WTC11 (cell line): ENCODE data around the gene MRPS11. TPM values are rescaled to one million over a fixed set of nuclear protein-coding genes. Genes with fewer than 3 reads are reported as not detected.

Experiments
- total RNA-seq: library from RNA; stranded (reverse); gene quantifications from 3 replicates; pipeline ENCODE4 v1.2.3, GENCODE V29; 2021
- TF ChIP-seq, protein P1 (sequence below): fragments of 250-450 bp; sonication (Bioruptor Pico); IDR thresholded peaks from 2 replicates; pipeline ENCODE4 v1.9.0; 2021; ENCODE audit warnings: moderate library complexity, mild to moderate bottlenecking, inconsistent platforms, borderline replicate concordance

Gene MRPS11
- total RNA-seq, 1 experiment from 2014 or later = 49.1 TPM

DNA sequence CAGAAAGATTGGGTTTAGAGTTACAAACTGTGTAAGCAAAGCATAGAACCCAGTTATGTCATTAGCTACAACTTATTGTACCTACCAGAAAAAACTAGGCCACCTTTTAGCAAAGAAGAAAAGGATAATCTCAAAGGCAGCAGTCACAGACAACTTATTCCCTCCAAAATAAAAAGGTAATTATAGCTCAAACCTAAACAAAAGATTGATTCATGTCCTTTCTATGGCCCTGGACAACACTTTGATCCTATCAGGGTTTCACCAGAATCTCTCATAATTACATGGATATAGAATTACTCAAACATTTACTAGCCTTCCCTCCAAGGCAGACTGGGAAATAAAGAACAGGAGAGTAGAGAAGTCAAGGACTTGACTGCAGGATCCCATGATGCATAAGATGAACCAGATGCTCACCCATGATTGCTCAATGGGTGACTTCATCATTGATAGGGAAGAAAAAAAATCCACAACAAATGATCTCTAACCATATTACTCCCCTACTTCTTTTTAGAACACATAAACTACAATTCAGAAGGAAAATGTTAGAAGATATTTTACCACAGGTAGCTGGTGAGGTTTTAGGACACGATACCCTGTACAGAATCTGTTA, 61.6 kb downstream of the MRPS11 start (continued):
- TF ChIP-seq, protein P1, sequence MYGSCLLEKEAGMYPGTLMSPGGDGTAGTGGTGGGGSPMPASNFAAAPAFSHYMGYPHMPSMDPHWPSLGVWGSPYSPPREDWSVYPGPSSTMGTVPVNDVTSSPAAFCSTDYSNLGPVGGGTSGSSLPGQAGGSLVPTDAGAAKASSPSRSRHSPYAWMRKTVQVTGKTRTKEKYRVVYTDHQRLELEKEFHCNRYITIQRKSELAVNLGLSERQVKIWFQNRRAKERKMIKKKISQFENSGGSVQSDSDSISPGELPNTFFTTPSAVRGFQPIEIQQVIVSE (CRISPR knock-in tag) = no peak
- TF ChIP-seq, all 79 proteins: peak for 0

Other genes with a start within 250 kb of the MRPS11 start
- gene NTRK3, start 211.0 kb upstream of the MRPS11 start, total RNA-seq = 8.2 to 12.3 TPM (median 10.3 TPM) in 3 replicates
- gene MRPL46, start 320 bp upstream of the MRPS11 start, total RNA-seq = 23.2 to 26.8 TPM (median 24.3 TPM) in 3 replicates
- gene DET1, start 79.0 kb downstream of the MRPS11 start, total RNA-seq = 5.8 to 6.1 TPM (median 6.1 TPM) in 3 replicates
- 118 to 183 TPM (median 125 TPM) in 3 replicates for gene AEN, start 153.6 kb downstream of the MRPS11 start, total RNA-seq
- 3.8 to 5.6 TPM (median 4.5 TPM) in 3 replicates for gene ISG20, start 171.3 kb downstream of the MRPS11 start, total RNA-seq